Measurements from ENCODE around the gene NFYB. TPM values are rescaled to one million over a fixed set of nuclear protein-coding genes. Genes with fewer than 3 reads are reported as not detected.

NFYB gene
- polyA plus RNA-seq, 1 experiment, result 23.3 TPM

- no peak for DNase-seq (ENCODE audit: low read depth)
These were observed 5.6 kb downstream of the NFYB start for GRCh38 chr12:104132351-104132956.

GRCh38 chr12:104131609-104132008 lies 6.4 kb downstream of the NFYB start:
- no peak for TF ChIP-seq CTCF (IDR thresholded peaks at IDR 0.05; ENCODE audit: insufficient read depth, low read depth, low read length)
- CTCF ChIA-PET, result no interaction called here
- DNase-seq (ENCODE audit: low read depth), result no peak
- POLR2A ChIA-PET, result interaction anchor here (1.0 kb wide), 1 partner anchor 46 kb away, joined by 4 read pairs; no protein-coding TSS in a partner anchor
- Histone ChIP-seq H3K4me3 (ENCODE audit: low read depth, low read length) (no peak overlapping the region), H3K27me3 (ENCODE audit: control insufficient read depth, insufficient read depth, low read length) (no peaks in the 10 kb centered on the region), H3K36me3 (ENCODE audit: control insufficient read depth, insufficient read depth, low read length) (peaks cover 6% of the 10 kb centered on the region)

More at GRCh38 chr12:104132351-104132956, 5.6 kb downstream of the NFYB start:
- Histone ChIP-seq H3K27me3 (ENCODE audit: control insufficient read depth, insufficient read depth, low read length) (no peaks in the 10 kb centered on the region), H3K4me3 (ENCODE audit: low read depth, low read length) (no peak overlapping the region), H3K36me3 (ENCODE audit: control insufficient read depth, insufficient read depth, low read length) (peaks cover 6% of the 10 kb centered on the region)
- CTCF ChIA-PET, result no interaction called here
- POLR2A ChIA-PET, result no interaction called here
- TF ChIP-seq CTCF (IDR thresholded peaks at IDR 0.05; ENCODE audit: insufficient read depth, low read depth, low read length), result no peak

GRCh38 chr12:104130760-104131159 lies 7.2 kb downstream of the NFYB start:
- no peak for TF ChIP-seq CTCF (IDR thresholded peaks at IDR 0.05; ENCODE audit: insufficient read depth, low read depth, low read length)
- no peak for DNase-seq (ENCODE audit: low read depth)
- CTCF ChIA-PET, result no interaction called here
- POLR2A ChIA-PET, result interaction anchor here (1.0 kb wide), 1 partner anchor 47 kb away, joined by 4 read pairs; no protein-coding TSS in a partner anchor
- Histone ChIP-seq H3K36me3 (ENCODE audit: control insufficient read depth, insufficient read depth, low read length) (peaks cover 7% of the 10 kb centered on the region), H3K27me3 (ENCODE audit: control insufficient read depth, insufficient read depth, low read length) (no peaks in the 10 kb centered on the region), H3K4me3 (ENCODE audit: low read depth, low read length) (no peak overlapping the region)

- DNase-seq (ENCODE audit: low read depth), result no peak
- ChIA-PET POLR2A (no interaction called here), CTCF (no interaction called here)
- H3K27me3 ChIP-seq (ENCODE audit: control insufficient read depth, insufficient read depth, low read length), result no peaks in the 10 kb centered on the region
- no peak for TF ChIP-seq CTCF (IDR thresholded peaks at IDR 0.05; ENCODE audit: insufficient read depth, low read depth, low read length)
- H3K36me3 ChIP-seq (ENCODE audit: control insufficient read depth, insufficient read depth, low read length), result peaks cover 8% of the 10 kb centered on the region
- H3K4me3 ChIP-seq (ENCODE audit: low read depth, low read length), result no peak overlapping the region
These were observed 11.5 kb downstream of the NFYB start for GRCh38 chr12:104126548-104126947.

- Histone ChIP-seq H3K4me3 (ENCODE audit: low read depth, low read length) (no peak overlapping the region), H3K27me3 (ENCODE audit: control insufficient read depth, insufficient read depth, low read length) (no peaks in the 10 kb centered on the region), H3K36me3 (ENCODE audit: control insufficient read depth, insufficient read depth, low read length) (peaks cover 4% of the 10 kb centered on the region)
- no peak for TF ChIP-seq CTCF (IDR thresholded peaks at IDR 0.05; ENCODE audit: insufficient read depth, low read depth, low read length)
- ChIA-PET POLR2A (no interaction called here), CTCF (interaction anchor here (0.6 to 2.1 kb wide), 2 partner anchors 13 to 1095 kb away, joined by 3 to 10 read pairs; no protein-coding TSS in a partner anchor)
- DNase-seq (ENCODE audit: low read depth), result no peak
These were observed 15.7 kb downstream of the NFYB start for GRCh38 chr12:104122298-104122697.

All from BJ (cell line).